Measurements from ENCODE around the gene PRKAG3.

DNA sequence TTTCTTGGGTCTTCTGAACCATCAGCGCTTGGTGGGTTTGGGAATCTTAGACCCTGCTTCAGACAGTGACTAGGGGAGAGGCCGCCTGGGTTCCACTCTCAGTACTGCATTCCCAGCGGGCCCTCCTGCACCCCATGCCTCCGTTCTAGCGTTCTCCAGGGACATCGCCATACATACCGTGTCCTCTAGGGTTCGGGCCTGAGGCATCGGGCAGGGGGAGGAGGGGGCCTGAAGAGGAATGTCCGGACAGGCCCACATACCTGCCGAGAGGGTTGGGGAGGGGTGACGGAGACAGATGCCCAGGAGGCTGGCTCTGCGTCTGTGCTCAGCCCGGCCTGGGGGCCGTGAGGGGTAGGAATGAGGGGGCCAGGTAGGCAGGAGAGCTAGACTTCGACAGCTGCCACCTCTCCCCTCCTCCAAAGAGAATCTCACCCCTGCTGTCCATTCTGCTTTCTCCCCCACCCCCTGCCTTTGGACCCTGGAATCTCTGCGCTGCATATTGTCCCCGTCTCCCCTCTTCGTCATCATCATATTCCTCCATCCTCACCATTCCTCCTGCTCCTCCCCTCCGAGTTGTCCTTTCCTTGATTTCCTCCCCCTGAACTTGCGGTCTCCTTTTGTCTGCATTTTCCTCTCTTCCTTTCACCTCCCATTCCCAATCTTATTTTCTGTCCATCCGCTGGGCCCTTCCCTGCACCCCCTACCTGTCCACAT lies 41.2 kb upstream of the PRKAG3 start:
- TF ChIP-seq, protein P1, sequence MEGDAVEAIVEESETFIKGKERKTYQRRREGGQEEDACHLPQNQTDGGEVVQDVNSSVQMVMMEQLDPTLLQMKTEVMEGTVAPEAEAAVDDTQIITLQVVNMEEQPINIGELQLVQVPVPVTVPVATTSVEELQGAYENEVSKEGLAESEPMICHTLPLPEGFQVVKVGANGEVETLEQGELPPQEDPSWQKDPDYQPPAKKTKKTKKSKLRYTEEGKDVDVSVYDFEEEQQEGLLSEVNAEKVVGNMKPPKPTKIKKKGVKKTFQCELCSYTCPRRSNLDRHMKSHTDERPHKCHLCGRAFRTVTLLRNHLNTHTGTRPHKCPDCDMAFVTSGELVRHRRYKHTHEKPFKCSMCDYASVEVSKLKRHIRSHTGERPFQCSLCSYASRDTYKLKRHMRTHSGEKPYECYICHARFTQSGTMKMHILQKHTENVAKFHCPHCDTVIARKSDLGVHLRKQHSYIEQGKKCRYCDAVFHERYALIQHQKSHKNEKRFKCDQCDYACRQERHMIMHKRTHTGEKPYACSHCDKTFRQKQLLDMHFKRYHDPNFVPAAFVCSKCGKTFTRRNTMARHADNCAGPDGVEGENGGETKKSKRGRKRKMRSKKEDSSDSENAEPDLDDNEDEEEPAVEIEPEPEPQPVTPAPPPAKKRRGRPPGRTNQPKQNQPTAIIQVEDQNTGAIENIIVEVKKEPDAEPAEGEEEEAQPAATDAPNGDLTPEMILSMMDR (conservative IDR thresholded peaks at IDR 0.05; ENCODE audit: low read length) = no peak
- no peak for TF ChIP-seq EZH2phosphoT487 (IDR thresholded peaks at IDR 0.05; ENCODE audit: borderline replicate concordance, low read depth, low read length)
